Breast epithelium (tissue), 3 donors: ENCODE measurements around the gene SEMA3E.

Experiments
- CTCF ChIP-seq, 3 donors: fragments of 450-650 bp; IDR thresholded peaks; one replicate each; pipeline ENCODE4 v1.5.1; 2016 to 2017; ENCODE audit warnings: antibody characterized with exemption in 3 of 3, mild to moderate bottlenecking in 3 of 3, moderate library complexity in 3 of 3
- POLR2AphosphoS5 ChIP-seq, 3 donors: sonication (generic); formaldehyde crosslinking; IDR thresholded peaks; one replicate each; pipeline ENCODE4 v1.6.1; 2017; ENCODE audit warnings: antibody characterized with exemption in 3 of 3

GRCh38 chr7:83410989-83411591 lies 237.8 kb downstream of the SEMA3E start:
- TF ChIP-seq CTCF (IDR thresholded peaks at IDR 0.05) (peak; percentile 43 to 68 (median 57)), POLR2AphosphoS5 (IDR thresholded peaks at IDR 0.05) (no peak)
